Endodermal cell (in vitro differentiated cells): Measurements from ENCODE around the gene CNIH3. TPM values are rescaled to one million over a fixed set of nuclear protein-coding genes. Genes with fewer than 3 reads are reported as not detected.

Source experiments
- DNase-seq: peaks from one replicate; pipeline ENCODE4 v3.0.0-alpha.2; 2017
- H3K27ac ChIP-seq: 2 replicates; pipeline ENCODE4 v1.5.1; 2013; ENCODE audit warnings: mild to moderate bottlenecking, low read depth, low read length, moderate library complexity
- H3K27me3 ChIP-seq: 2 replicates; pipeline ENCODE4 v1.6.1; 2013; ENCODE audit warnings: mild to moderate bottlenecking, low read length, moderate library complexity; ENCODE audit not compliant: insufficient read depth, control insufficient read depth, poor library complexity, severe bottlenecking
- H3K36me3 ChIP-seq: 2 replicates; pipeline ENCODE4 v1.7.0; 2013; ENCODE audit warnings: mild to moderate bottlenecking, low read length, moderate library complexity; ENCODE audit not compliant: control insufficient read depth, insufficient read depth
- H3K4me1 ChIP-seq: one replicate; pipeline ENCODE4 v1.7.0; 2013; ENCODE audit warnings: low read length; ENCODE audit not compliant: control insufficient read depth, insufficient read depth
- H3K4me3 ChIP-seq: 2 replicates; pipeline ENCODE4 v1.5.1; 2013; ENCODE audit warnings: mild to moderate bottlenecking, low read length, moderate library complexity
- H3K9ac ChIP-seq: 2 replicates; pipeline ENCODE4 v1.6.1; 2013; ENCODE audit warnings: mild to moderate bottlenecking, low read length, moderate library complexity; ENCODE audit not compliant: poor library complexity, severe bottlenecking; ENCODE audit errors: extremely low read depth
- H3K9me3 ChIP-seq: 2 replicates; pipeline ENCODE4 v1.6.1; 2013; ENCODE audit warnings: mild to moderate bottlenecking, low read length, moderate library complexity; ENCODE audit not compliant: control insufficient read depth
- H3K27ac Mint-ChIP-seq: 2 replicates; pipeline ENCODE4 v1.8.0; 2020; ENCODE audit warnings: mixed read lengths
- H3K27me3 Mint-ChIP-seq: 2 replicates; pipeline ENCODE4 v1.8.0; 2021; ENCODE audit warnings: mild to moderate bottlenecking, mixed read lengths; ENCODE audit not compliant: insufficient read depth
- H3K36me3 Mint-ChIP-seq: 2 replicates; pipeline ENCODE4 v1.8.0; 2020; ENCODE audit warnings: low read depth, mixed read lengths
- H3K4me1 Mint-ChIP-seq: 2 replicates; pipeline ENCODE4 v1.8.0; 2020; ENCODE audit warnings: mixed read lengths
- H3K4me3 Mint-ChIP-seq: 2 replicates; pipeline ENCODE4 v1.8.0; 2020; ENCODE audit warnings: mild to moderate bottlenecking, moderate library complexity, mixed read lengths
- H3K9me3 Mint-ChIP-seq: 2 replicates; pipeline ENCODE4 v1.8.0; 2020; ENCODE audit warnings: mild to moderate bottlenecking, mixed read lengths
- CTCF ChIP-seq: fragments of 200-600 bp; sonication (generic); conservative IDR thresholded peaks from 2 replicates; pipeline ENCODE4 v1.5.0; 2021; ENCODE audit warnings: antibody characterized with exemption, mild to moderate bottlenecking
- WGBS, 2 experiments: methylation state at CpG; one replicate each; pipeline versions ENCODE4 v1.1.5 to v1.1.7; 2013; ENCODE audit warnings: missing lambda C conversion rate in 2 of 2, mixed read lengths in 1 of 2; ENCODE audit not compliant: insufficient coverage in 1 of 2, insufficient read length in 1 of 2; 5-methylcytosine and 5-hydroxymethylcytosine counted together
- total RNA-seq, 2 donors: library from RNA; stranded (reverse); fragmentation: NEBNext Ultra II Directional in 1 of 2; extraction: Animal tissue kit (Norgen Biotek cat#: 25700) in 1 of 2; gene quantifications; 2 replicates in 1 of 2; 3 replicates in 1 of 2; pipeline ENCODE4 v1.2.1, GENCODE V29; 2021

CNIH3 gene
- total RNA-seq, 2 donors from 2014 or later = 4.5 to 6.6 TPM

GRCh38 chr1:224757508-224757907 lies 141.4 kb downstream of the CNIH3 start:
- peaks cover 10% of the 10 kb centered on the region for H3K4me1 Mint-ChIP-seq
- WGBS, 2 experiments = 89 to 100% methylated on average over 1 to 5 of the region's 5 CpGs
- Histone ChIP-seq H3K4me1 (no peaks in the 10 kb centered on the region), H3K9ac (no peak overlapping the region), H3K36me3 (no peaks in the 10 kb centered on the region), H3K4me3 (no peak overlapping the region), H3K9me3 (peaks cover 21% of the 10 kb centered on the region), H3K27ac (no peak overlapping the region), H3K27me3 (no peaks in the 10 kb centered on the region)
- peak; percentile 7 for DNase-seq
- TF ChIP-seq CTCF = no peak
- peaks cover 22% of the 10 kb centered on the region for H3K9me3 Mint-ChIP-seq
- H3K27ac Mint-ChIP-seq = no peak overlapping the region
- peaks cover 5% of the 10 kb centered on the region for H3K36me3 Mint-ChIP-seq
- no peak overlapping the region for H3K4me3 Mint-ChIP-seq
- H3K27me3 Mint-ChIP-seq = peaks cover 11% of the 10 kb centered on the region

GRCh38 chr1:224759135-224759534 lies 143.0 kb downstream of the CNIH3 start:
- DNase-seq = no peak
- Mint-ChIP-seq H3K4me3 (no peak overlapping the region), H3K4me1 (peaks cover 10% of the 10 kb centered on the region), H3K27ac (no peak overlapping the region), H3K9me3 (peaks cover 22% of the 10 kb centered on the region), H3K27me3 (peaks cover 19% of the 10 kb centered on the region), H3K36me3 (peaks cover 5% of the 10 kb centered on the region)
- peaks cover 21% of the 10 kb centered on the region for H3K9me3 ChIP-seq
- H3K4me3 ChIP-seq = no peak overlapping the region
- H3K36me3 ChIP-seq = no peaks in the 10 kb centered on the region
- WGBS, 2 experiments = 95 to 100% methylated on average over 1 of the region's 1 CpG
- H3K4me1 ChIP-seq = no peaks in the 10 kb centered on the region
- TF ChIP-seq CTCF = no peak
- no peak overlapping the region for H3K9ac ChIP-seq
- no peak overlapping the region for H3K27ac ChIP-seq
- H3K27me3 ChIP-seq = no peaks in the 10 kb centered on the region

GRCh38 chr1:224759681-224760091 lies 143.6 kb downstream of the CNIH3 start:
- no peak overlapping the region for H3K9ac ChIP-seq
- H3K4me1 Mint-ChIP-seq = peaks cover 6% of the 10 kb centered on the region
- H3K4me1 ChIP-seq = no peaks in the 10 kb centered on the region
- H3K27ac ChIP-seq = no peak overlapping the region
- no peak for DNase-seq
- no peak overlapping the region for H3K4me3 Mint-ChIP-seq
- H3K36me3 Mint-ChIP-seq = peaks cover 5% of the 10 kb centered on the region
- H3K9me3 ChIP-seq = peaks cover 21% of the 10 kb centered on the region
- H3K27me3 Mint-ChIP-seq = peaks cover 19% of the 10 kb centered on the region
- no peaks in the 10 kb centered on the region for H3K27me3 ChIP-seq
- TF ChIP-seq CTCF = no peak
- no peak overlapping the region for H3K27ac Mint-ChIP-seq
- no peak overlapping the region for H3K4me3 ChIP-seq
- no peaks in the 10 kb centered on the region for H3K36me3 ChIP-seq
- peaks cover 22% of the 10 kb centered on the region for H3K9me3 Mint-ChIP-seq
